ENCODE measurements around the gene SLC20A1.
"Not testable (repeated sequence)": the region's sequence is repeated elsewhere in the genome, so short reads cannot be mapped to it uniquely, and the experiment has no call there.

SLC20A1 gene, protein sequence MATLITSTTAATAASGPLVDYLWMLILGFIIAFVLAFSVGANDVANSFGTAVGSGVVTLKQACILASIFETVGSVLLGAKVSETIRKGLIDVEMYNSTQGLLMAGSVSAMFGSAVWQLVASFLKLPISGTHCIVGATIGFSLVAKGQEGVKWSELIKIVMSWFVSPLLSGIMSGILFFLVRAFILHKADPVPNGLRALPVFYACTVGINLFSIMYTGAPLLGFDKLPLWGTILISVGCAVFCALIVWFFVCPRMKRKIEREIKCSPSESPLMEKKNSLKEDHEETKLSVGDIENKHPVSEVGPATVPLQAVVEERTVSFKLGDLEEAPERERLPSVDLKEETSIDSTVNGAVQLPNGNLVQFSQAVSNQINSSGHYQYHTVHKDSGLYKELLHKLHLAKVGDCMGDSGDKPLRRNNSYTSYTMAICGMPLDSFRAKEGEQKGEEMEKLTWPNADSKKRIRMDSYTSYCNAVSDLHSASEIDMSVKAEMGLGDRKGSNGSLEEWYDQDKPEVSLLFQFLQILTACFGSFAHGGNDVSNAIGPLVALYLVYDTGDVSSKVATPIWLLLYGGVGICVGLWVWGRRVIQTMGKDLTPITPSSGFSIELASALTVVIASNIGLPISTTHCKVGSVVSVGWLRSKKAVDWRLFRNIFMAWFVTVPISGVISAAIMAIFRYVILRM

DNA sequence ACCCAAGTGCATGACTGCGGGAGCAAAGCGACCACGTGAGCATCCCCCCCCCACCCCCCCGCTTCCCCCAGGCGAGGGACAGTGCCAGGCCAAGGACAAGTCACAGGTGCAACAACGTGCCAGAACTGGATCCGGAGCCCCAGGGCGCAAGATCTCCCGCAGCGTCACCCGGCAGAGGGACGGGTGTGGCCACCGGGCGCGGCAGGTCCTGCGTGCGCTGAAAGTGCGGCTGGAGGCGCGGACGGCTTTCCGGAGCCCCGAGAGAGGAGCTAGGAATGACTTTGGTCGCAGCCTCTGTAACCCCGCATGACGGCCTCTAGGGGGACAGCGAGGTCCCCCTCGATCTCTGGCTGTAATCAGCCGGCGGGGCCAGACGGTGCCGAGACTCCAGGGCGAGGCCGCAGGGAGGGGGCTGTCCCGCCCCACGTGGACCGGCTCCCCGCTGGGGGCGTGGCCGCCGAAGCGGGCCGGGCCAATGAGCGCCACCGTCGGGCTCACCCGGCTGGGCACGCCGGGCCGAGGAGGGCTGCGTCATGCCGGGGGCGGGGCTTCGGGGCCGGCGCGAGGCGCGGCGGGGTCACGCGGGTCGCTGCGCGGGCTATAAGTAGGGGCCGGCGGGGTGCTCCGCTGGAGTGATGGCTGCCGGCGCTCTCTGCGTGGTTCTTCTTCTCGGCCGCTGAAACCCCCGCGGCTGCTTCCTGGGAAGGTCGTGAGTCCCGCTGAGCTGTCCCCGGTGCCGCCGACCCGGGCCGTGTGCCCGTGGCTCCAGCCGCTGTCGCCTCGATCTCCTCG lies at the start of gene SLC20A1:
TSS of gene SLC20A1 (plus strand) at position 630 of the 792 bp plus-strand sequence. CDS start 890 bp downstream, outside the sequence.
- DNase-seq (ENCODE audit: low read depth) = peak; percentile 98

DNA sequence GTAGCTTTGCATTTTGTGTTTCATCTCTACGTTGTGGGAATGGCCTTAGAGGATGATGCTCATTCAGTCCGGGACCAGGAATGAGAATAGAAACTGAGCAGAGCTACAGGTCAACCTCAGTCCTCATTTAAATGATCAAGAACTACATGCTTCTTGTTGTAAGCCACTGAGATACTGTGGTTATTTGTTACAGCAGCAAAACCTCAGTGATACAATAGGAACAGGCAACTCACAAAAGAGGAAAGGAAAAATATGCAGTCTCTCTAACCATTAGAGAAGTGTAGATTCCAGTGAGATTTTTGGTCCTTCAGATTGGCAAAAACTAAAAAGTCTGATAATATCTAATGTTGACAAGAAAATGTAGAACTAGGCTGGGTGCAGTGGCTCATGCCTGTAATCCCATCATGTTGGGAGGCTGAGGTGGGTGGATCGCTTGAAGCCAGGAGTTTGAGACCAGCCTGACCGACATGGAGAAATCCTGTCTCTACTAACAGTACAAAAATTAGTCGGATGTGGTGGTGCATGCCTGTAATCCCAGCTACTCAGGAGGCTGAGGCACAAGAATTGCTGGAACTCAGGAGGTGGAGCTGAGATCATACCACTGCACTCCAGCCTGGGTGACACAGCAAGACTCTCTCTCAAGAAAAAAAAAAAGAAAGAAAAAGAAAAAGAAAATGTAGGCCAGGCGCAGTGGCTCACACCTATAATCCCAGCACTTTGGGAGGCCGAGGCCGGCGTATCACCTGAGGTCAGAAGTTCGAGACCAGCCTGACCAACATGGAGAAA lies 48.0 kb upstream of the SLC20A1 start:
- no peak for DNase-seq (ENCODE audit: low read depth)

DNA sequence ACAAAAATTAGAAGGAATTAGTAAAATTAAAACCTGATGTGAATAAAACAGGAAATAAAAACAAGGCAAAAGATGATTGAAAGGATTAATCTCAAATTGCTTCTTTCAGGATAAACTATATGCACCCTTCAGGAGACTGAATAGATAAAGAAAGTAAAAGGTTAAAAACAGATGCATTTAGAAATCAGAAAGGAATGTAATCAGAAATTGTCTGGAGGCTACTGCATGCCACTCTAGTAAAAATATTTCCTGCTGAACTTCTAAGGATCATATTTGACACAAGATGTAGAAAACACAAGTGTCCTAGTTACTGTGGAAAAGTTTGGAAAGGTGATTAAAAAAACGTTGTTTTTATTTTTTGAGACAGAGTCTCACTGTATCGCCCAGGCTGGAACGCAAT lies 45.1 kb upstream of the SLC20A1 start:
- no peak for DNase-seq (ENCODE audit: low read depth)

DNA sequence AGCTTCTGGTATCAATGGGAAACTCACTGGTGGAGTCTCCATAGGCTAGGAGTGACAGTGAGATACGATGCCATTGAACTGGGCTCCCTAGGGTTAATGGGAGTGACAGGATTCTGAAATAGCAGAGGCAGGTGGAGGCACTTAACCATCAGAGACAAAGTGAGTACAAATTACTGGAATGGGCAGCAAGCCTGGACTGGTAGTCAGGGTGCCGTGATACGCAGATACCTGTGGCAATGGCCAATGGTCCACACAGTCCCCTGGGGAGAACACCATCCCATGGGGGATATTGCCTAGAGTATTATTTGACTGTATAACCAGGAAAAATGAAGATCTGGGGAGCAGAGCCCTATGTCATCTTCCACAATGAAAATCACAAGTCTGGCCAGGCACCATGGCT lies 44.0 kb upstream of the SLC20A1 start:
- no peak for DNase-seq (ENCODE audit: low read depth)

DNA sequence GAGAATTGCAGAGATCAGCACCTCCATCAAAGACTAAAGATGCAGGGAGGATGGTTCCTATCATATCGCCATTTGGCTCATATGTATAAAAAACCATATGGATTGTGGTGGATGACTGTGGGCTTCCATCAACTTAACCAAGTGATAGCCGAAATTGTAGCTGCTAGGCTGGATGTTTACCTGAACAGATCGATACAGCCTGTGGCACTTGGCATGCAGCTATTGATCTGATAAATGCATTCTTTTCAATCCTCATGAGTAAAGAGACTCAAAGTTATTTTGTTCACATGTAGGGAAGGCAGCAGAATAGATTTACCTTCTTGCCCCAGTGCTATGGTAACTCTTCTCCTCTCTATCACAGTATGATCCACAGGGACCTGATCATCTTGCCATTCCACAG lies 42.8 kb upstream of the SLC20A1 start:
- DNase-seq (ENCODE audit: low read depth) = no peak

DNA sequence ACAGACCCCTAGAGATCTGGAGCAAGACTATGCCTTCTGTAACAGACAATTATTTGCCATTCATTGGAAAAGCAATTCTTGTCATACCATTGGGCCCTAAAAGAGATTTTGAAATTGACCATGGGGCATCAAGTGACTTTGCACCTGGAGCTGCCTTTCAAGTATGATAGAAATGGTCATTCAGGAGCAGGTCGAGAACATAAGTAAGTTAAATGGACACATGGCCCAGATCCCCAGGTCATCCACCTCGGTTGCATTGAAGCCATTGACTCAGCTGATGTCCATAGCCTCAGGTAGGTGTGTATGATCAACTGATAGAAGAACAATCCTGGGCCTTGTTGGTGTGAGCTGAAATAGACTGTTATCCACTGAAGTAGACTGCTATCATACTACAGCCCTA lies 42.0 kb upstream of the SLC20A1 start:
- DNase-seq (ENCODE audit: low read depth) = no peak

DNA sequence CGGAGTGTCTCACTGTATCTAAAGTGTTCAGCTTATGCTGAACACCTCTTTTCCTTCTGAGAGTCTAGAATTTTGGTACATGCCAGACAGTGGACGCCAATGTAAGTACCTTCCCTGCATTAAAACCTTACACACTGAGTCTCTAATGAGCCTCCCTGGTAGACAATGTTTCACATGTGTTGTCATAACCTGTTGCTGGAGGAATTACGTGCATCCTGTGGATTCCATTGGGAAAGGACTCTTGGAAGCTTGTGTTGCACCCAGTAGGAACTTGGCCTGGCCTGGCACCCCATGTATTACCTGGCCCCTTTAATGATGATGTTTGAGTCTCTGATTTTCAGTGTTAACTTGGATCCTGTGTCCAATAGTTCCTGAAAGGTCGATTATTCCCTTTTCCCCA lies 40.8 kb upstream of the SLC20A1 start:
- no peak for DNase-seq (ENCODE audit: low read depth)

DNA sequence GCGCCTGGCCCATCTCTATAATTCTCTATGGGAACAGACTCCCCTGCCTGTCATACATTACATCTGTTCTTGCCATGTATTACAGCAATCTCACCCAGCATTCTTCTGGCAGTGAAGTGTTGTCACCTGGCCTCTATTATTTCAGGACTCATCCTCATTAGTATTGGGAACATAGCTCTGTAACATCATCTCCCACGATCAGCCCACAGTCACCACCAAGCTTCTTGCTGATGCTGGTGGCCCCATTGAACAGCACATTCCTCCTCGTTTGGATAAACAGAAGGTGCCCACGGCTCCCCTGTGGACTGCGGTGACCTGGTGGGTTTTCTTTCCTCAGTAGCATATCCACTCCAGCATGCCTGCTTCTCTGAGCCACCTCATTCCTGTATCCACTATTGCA lies 39.8 kb upstream of the SLC20A1 start:
- DNase-seq (ENCODE audit: low read depth) = no peak

DNA sequence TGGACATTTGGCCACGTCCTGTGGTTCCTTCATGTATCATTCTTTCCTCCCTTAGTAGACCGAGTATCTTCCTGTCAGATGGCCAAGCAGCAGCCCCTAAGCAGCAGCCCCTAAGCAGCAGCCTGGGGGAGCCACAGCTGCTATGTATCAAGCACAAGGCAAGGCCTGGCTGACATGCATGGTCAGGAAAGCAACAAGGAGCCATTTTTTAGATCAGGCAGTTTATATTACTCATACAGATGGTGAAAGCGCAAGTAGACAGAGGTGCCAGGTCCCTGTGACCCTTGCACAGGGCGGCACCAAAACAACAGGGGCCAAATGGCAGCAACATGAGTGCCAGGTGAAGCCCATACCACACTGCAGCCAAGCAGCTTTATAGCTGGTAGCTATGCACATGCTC lies 39.2 kb upstream of the SLC20A1 start:
- no peak for DNase-seq (ENCODE audit: low read depth)

DNA sequence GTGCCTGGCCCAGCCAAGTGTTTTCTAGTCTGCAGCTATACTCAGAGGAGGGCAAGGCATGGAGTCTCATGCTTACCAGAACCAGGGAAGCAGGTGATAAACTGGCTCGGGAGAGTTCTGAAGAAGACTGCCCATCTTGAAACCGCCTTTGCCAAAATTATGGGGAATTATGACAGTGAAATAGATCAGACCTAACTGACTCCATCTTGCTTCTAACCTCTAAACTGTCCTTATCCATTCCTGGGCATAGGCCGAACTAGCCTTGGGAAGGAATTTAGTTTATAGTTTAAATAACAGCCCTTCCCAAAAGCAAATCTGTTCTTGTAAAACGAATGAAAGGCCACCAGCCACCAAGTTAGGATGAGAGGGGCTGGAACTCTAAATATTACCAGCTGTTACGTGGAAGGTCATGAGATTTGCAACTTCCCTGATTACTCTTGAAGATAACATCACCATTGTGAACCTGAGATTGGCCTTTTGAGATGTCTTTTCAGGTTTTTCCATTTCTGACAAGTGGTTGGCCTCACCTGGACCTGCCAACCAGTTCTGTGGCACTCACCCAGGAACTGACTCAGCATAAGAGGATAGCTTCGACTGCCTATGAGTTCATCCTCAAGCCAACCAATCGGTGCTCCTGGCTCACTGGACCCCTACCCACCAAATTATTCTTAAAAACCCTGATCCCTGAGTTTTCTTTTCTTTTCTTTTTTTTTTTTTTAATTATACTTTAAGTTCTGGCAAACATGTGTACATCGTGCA lies 37.9 kb upstream of the SLC20A1 start:
- no peak for DNase-seq (ENCODE audit: low read depth)

DNA sequence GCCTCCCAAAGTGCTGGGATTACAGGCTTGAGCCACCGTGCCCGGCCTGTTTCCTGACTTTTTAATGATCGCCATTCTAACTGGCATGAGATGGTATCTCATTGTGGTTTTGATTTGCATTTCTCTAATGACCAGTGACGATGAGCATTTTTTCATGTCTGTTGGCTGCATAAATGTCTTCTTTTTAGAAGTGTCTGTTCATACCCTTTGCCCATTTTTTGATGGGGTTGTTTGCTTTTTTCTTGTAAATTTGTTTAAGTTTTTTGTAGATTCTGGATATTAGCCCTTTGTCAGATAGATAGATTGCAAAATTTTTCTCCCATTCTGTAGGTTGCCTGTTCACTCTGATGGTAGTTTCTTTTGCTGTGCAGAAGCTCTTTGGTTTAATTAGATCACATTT lies 36.4 kb upstream of the SLC20A1 start:
- DNase-seq (ENCODE audit: low read depth) = not testable (repeated sequence)

DNA sequence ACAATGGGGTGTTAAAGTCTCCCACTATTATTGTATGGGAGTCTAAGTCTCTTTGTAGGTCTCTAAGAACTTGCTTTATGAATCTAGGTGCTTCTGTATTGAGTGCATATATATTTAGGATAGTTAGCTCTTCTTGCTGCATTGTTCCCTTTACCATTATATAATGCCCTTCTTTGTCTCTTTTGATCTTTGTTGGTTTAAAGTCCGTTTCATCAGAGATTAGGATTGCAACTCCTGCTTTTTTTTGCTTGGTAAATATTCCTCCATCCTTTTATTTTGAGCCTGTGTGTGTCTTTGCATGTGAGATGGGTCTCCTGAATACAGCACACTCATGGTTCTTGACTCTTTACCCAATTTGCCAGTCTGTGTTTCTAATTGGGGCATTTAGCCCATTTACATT lies 33.5 kb upstream of the SLC20A1 start:
- not testable (repeated sequence) for DNase-seq (ENCODE audit: low read depth)

DNA sequence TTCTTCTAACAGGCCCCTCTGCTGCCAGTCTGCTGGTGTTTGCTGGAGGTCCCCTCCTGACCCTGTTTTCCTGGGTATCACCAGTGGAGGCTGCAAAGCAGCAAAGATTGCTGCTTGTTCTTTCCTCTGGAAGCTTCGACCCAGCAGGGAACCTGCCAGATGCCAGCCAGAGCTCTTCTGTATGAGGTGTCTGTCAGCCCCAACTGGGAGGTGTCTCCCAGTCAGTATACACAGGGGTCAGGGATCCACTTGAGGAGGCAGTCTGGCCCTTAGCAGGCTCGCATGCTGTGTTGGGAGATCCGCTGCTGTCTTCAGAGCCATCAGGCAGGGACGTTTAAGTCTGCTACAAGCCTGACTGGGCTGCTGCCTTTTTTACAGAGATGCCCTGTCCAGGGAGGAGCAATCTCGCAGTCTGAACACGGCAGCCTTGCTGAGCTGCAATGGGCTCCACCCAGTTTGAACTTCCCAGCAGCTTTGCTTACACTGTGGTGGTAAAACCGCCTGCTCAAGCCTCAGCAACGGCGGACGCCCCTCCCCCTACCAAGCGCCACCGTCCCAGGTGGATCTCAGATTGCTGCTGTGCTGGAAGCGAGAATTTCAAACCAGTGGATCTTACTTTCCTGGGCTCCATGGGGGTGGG lies 31.4 kb upstream of the SLC20A1 start:
- no peak for DNase-seq (ENCODE audit: low read depth)

DNA sequence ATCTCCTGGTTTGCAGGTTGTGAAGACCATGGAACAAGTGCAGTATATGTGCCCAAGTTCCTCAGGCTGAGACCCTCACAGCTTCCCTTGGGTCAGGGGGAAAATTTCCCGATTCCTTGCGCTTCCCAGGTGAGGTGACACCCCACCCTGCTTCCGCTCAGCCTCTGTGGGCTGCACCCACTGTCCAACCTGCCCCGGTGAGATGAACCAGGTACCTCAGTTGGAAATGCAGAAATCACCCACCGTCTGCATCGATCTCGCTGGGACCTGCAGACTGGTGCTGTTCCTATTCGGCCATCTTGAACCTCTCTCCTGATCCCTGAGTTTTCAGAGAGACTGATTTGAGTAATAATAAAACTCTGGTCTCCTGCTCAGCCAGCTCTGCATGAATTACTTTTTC lies 30.7 kb upstream of the SLC20A1 start:
- DNase-seq (ENCODE audit: low read depth) = no peak

DNA sequence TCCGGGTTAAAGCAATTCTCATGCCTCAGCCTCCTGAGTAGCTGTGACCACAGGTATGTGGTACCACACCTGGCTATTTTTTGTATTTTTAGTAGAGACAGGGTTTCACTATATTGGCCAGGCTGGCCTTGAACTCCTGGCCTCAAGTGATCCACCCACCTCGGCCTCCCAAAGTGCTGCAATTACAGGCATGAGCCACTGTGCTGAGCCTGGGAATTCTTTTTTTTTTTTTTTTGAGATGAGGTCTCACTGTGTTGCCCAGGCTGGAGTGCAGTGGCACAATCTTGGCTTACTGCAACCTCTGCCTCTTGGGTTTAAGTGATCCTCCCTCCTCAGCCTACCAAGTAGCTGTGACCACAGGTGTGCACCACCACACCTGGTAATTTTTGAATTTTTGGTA lies 29.9 kb upstream of the SLC20A1 start:
- not testable (repeated sequence) for DNase-seq (ENCODE audit: low read depth)

DNA sequence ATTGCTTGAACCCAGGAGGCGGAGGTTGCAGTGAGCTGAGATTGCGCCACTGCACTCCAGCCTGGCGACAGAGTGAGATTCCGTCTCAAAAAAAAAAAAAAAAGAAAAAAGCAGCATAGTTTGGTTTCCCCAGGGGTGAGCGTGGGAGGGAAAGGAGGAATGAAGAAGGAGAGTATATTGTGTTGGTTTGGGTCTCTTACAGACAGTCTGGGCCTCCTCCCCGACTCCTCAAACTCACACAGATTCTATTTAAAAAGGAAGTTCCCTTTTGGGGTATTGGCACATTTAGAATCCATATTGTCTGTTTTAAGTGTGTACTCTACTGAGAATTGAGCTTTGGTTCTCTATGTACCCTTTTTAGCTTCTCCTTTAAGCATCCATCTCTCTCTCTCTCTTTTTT lies 27.4 kb upstream of the SLC20A1 start:
- no peak for DNase-seq (ENCODE audit: low read depth)

DNA sequence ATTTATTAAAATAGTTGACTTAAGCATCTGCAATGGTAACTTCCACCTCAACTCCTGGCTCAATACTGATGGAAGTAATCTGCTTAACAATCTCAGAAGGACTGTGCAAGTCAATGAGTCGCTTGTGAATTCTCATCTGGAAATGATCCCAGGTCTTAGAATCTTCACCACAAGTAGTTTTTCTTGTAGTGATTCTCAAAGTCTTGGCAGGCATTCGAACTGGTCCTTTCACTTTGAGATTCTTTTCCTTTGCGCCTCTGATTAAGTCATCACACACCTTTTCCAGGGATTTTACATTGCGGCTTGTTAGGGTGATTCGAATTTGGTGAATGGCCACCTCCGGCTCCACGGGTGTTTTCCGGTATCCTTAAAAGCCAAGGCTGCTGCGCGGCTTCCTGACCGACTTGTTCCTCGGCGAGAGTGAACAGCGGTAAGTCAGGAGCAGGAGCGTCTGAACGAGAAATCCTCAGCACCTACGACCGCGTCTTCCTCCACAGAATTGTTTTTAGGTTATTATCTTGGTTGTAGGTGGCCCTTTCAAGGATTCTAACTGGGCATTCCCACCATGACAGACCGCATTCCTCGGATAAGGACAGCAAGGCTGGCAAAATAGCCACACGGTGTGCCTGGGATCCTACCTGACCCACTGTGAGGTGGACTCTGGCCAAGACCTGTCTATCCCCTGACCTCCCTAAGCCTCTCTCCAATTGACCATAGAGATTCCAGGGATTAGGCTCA lies 23.8 kb upstream of the SLC20A1 start:
- no peak for DNase-seq (ENCODE audit: low read depth)

DNA sequence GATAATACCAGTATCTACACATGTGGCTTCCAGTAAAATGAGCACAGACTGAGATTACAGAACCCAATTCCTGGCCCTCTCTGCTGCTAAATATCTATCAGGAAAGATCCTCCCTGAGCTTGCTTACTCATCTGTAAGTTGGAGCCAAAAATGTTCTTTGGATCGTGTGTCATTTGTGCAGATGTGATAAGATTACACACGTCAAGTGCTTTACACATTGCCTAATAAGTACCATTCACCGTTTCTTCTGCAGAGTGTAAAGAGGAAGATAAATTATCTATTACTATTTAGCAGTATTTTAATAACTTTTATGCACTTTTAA lies 23.2 kb upstream of the SLC20A1 start:
- DNase-seq (ENCODE audit: low read depth) = no peak

DNA sequence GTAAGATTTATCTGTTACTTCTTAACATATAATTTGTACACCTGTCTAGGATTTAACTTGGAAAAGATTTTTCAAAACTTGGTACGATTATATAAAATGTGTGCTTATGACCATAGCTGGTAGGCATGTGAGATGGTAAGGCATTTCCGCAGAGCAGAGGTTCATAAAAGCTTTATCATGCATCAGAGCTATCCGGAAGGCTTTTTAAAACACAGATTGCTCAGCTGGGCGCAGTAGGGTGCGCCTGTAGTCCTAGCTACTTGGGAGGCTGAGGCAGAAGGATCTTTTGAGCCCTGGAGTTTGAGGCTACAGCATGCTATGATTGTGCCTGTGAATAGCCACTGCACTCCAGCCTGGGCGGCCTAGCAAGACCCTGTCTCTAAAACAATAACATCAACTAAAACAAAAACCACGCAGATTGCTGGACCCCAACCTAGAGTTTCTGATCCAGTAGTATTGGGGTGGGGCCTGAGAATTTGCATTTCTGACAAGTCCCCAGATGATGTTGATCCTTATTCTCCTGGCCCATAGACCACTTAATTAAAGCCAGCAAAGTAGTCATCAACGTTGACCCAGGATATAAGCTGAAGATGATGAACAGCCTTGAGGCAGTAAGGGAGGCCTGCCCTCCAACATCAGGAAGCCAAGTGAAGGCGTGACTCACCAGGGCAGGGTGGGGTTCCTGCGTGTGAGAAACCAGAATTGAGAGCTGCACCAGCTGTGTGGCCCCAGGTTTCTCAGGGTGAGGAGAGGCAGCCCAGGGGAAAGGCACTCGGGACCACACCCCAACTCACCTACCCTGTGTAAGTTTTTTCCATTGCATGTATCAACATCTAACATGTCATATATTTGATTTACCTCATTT lies 21.6 kb upstream of the SLC20A1 start:
- peak; percentile 55 for DNase-seq (ENCODE audit: low read depth)
